Muscle layer of colon (tissue), 2 donors: ENCODE results near the gene RAB11FIP4.

ENCODE experiments used
- H3K27ac ChIP-seq: one replicate; pipeline ENCODE4 v1.7.0; 2013; ENCODE audit warnings: low read depth, mild to moderate bottlenecking, low read length, moderate library complexity
- H3K27me3 ChIP-seq, 2 donors: one replicate each; pipeline ENCODE4 v1.7.0; 2013; ENCODE audit warnings: low read length in 2 of 2, mild to moderate bottlenecking in 2 of 2; ENCODE audit not compliant: insufficient read depth in 2 of 2, control insufficient read depth in 1 of 2
- H3K36me3 ChIP-seq: one replicate; pipeline ENCODE4 v1.7.0; 2013; ENCODE audit warnings: mild to moderate bottlenecking, low read length; ENCODE audit not compliant: insufficient read depth
- H3K4me1 ChIP-seq: one replicate; pipeline ENCODE4 v1.7.0; 2013; ENCODE audit warnings: mild to moderate bottlenecking, low read length; ENCODE audit not compliant: insufficient read depth
- H3K4me3 ChIP-seq, 2 donors: one replicate each; pipeline ENCODE4 v1.7.0; 2013; ENCODE audit warnings: low read length in 2 of 2, low read depth in 1 of 2, mild to moderate bottlenecking in 1 of 2, moderate library complexity in 1 of 2
- H3K9ac ChIP-seq: one replicate; pipeline ENCODE4 v1.7.0; 2013; ENCODE audit warnings: low read length
- H3K9me3 ChIP-seq: one replicate; pipeline ENCODE4 v1.7.0; 2013; ENCODE audit warnings: mild to moderate bottlenecking, low read length
- donor health status: abdominal sarcoma.
- donor health status: Adenocarcinoma of cecum.

Gene RAB11FIP4

GRCh38 chr17:31413874-31414549 is 22.5 kb downstream of the RAB11FIP4 start:
- Histone ChIP-seq H3K27me3 (no peaks in the 10 kb centered on the region), H3K9ac (no peak overlapping the region)

GRCh38 chr17:31414550-31414918 is 23.1 kb downstream of the RAB11FIP4 start:
- Histone ChIP-seq H3K27ac (no peak overlapping the region), H3K27me3 (no peaks in the 10 kb centered on the region), H3K4me3 (no peak overlapping the region), H3K36me3 (no peaks in the 10 kb centered on the region), H3K9me3 (no peaks in the 10 kb centered on the region), H3K9ac (no peak overlapping the region), H3K4me1 (no peaks in the 10 kb centered on the region)

More at GRCh38 chr17:31413874-31414549, 22.5 kb downstream of the RAB11FIP4 start:
- Histone ChIP-seq H3K9me3 (no peaks in the 10 kb centered on the region), H3K4me1 (no peaks in the 10 kb centered on the region), H3K27ac (no peak overlapping the region), H3K36me3 (no peaks in the 10 kb centered on the region), H3K4me3 (no peak overlapping the region)

- Histone ChIP-seq H3K27me3 (no peaks in the 10 kb centered on the region), H3K27ac (no peak overlapping the region), H3K4me1 (no peaks in the 10 kb centered on the region), H3K36me3 (no peaks in the 10 kb centered on the region), H3K4me3 (no peak overlapping the region), H3K9me3 (no peaks in the 10 kb centered on the region), H3K9ac (no peak overlapping the region)
Observed at GRCh38 chr17:31415004-31415454, 23.6 kb downstream of the RAB11FIP4 start.

GRCh38 chr17:31415640-31416502 is 24.4 kb downstream of the RAB11FIP4 start:
- H3K9ac ChIP-seq = no peak overlapping the region
- no peaks in the 10 kb centered on the region for H3K36me3 ChIP-seq
- H3K4me1 ChIP-seq = no peaks in the 10 kb centered on the region
- no peak overlapping the region for H3K4me3 ChIP-seq
- H3K9me3 ChIP-seq = no peaks in the 10 kb centered on the region
- H3K27ac ChIP-seq = no peak overlapping the region
- no peaks in the 10 kb centered on the region for H3K27me3 ChIP-seq

GRCh38 chr17:31416503-31416923 is 25.0 kb downstream of the RAB11FIP4 start:
- no peaks in the 10 kb centered on the region for H3K9me3 ChIP-seq
- H3K9ac ChIP-seq = no peak overlapping the region
- H3K36me3 ChIP-seq = no peaks in the 10 kb centered on the region
- no peak overlapping the region for H3K27ac ChIP-seq
- no peaks in the 10 kb centered on the region for H3K27me3 ChIP-seq
- no peaks in the 10 kb centered on the region for H3K4me1 ChIP-seq
- H3K4me3 ChIP-seq = no peak overlapping the region

GRCh38 chr17:31417051-31417792 is 25.7 kb downstream of the RAB11FIP4 start:
- no peaks in the 10 kb centered on the region for H3K4me1 ChIP-seq
- H3K27ac ChIP-seq = no peak overlapping the region
- no peaks in the 10 kb centered on the region for H3K27me3 ChIP-seq
- no peak overlapping the region for H3K4me3 ChIP-seq
- no peaks in the 10 kb centered on the region for H3K9me3 ChIP-seq
- H3K36me3 ChIP-seq = no peaks in the 10 kb centered on the region
- H3K9ac ChIP-seq = no peak overlapping the region

GRCh38 chr17:31418773-31419350 is 27.4 kb downstream of the RAB11FIP4 start:
- Histone ChIP-seq H3K27ac (no peak overlapping the region), H3K9ac (no peak overlapping the region), H3K4me3 (no peak overlapping the region), H3K36me3 (no peaks in the 10 kb centered on the region), H3K9me3 (no peaks in the 10 kb centered on the region), H3K4me1 (no peaks in the 10 kb centered on the region), H3K27me3 (no peaks in the 10 kb centered on the region)

- H3K9ac ChIP-seq = no peak overlapping the region
- no peaks in the 10 kb centered on the region for H3K36me3 ChIP-seq
- peaks cover 0 to 3% of the 10 kb centered on the region in 2 donors for H3K27me3 ChIP-seq
- no peak overlapping the region for H3K27ac ChIP-seq
- no peaks in the 10 kb centered on the region for H3K9me3 ChIP-seq
- no peaks in the 10 kb centered on the region for H3K4me1 ChIP-seq
- H3K4me3 ChIP-seq = no peak overlapping the region
Observed at GRCh38 chr17:31422443-31422842, 31.0 kb downstream of the RAB11FIP4 start.

GRCh38 chr17:31424944-31425281 is 33.4 kb downstream of the RAB11FIP4 start:
- H3K9ac ChIP-seq = no peak overlapping the region
- peaks cover 0 to 9% of the 10 kb centered on the region in 2 donors for H3K27me3 ChIP-seq
- no peaks in the 10 kb centered on the region for H3K9me3 ChIP-seq
- H3K4me3 ChIP-seq = no peak overlapping the region
- H3K27ac ChIP-seq = no peak overlapping the region
- no peaks in the 10 kb centered on the region for H3K4me1 ChIP-seq
- no peaks in the 10 kb centered on the region for H3K36me3 ChIP-seq

GRCh38 chr17:31425282-31426040 is 34.0 kb downstream of the RAB11FIP4 start:
- Histone ChIP-seq H3K9ac (no peak overlapping the region), H3K4me1 (no peaks in the 10 kb centered on the region), H3K27me3 (peaks cover 0 to 11% of the 10 kb centered on the region in 2 donors), H3K9me3 (no peaks in the 10 kb centered on the region), H3K4me3 (no peak overlapping the region), H3K27ac (no peak overlapping the region), H3K36me3 (no peaks in the 10 kb centered on the region)
